CD4-positive, alpha-beta T cell treated with Interleukin-10 for 1 hour (primary cell): ENCODE data around the gene MIEF1.

Experiments
- DNase-seq: peaks from one replicate; pipeline ENCODE4 v3.0.0-alpha.2; 2020

The MIEF1 gene

GRCh38 chr22:39563571-39564428 is 61.7 kb downstream of the MIEF1 start:
- no peak for DNase-seq

- no peak for DNase-seq
Measured at GRCh38 chr22:39565414-39565944, 63.4 kb downstream of the MIEF1 start.

- DNase-seq, result peak; percentile 52
Measured at GRCh38 chr22:39567135-39567946, 65.3 kb downstream of the MIEF1 start.
